Dermis blood vessel endothelial cell (primary cell): ENCODE results near the gene STARD8. TPM values are rescaled to one million over a fixed set of nuclear protein-coding genes. Genes with fewer than 3 reads are reported as not detected.

Source experiments
- DNase-seq: peaks from one replicate; pipeline ENCODE4 v3.0.0; 2010
- total RNA-seq: library from RNA; depleted of rRNA; stranded (reverse); fragments of >200 nt; gene quantifications from 2 replicates; pipeline ENCODE4 v1.2.3, GENCODE V29; 2014

Gene STARD8
- total RNA-seq, 1 donor from 2014 or later, result 21.6 TPM

- no peak for DNase-seq
These were observed 105.8 kb downstream of the STARD8 start for GRCh38 chrX:68753218-68753617.

GRCh38 chrX:68754406-68754805 is 106.9 kb downstream of the STARD8 start:
- DNase-seq, result no peak

DNA sequence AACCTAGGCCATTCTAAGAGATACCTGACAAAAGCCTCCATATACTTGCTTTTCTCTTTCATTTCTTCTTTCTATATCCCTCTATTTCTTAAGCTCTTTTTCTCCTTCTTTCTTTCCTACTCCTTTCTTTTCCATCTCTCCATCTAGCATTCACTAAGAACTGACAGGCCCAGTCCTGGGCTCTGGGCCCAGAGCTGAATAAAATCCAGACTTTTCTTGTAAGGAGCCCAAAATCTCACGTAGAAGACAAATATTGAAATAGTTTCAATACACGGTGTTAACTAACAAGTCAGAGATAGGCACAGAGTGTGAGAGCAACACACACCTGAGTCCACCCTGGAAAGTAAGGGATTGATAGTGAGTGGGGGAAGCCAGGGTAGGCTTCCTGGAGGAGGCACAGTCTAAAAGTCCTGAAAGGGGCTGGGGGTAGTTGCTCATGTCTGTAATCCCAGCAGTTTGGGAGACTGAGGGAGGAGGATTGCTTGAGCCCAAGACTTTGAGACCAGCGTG is 108.2 kb downstream of the STARD8 start:
- DNase-seq, result no peak

DNA sequence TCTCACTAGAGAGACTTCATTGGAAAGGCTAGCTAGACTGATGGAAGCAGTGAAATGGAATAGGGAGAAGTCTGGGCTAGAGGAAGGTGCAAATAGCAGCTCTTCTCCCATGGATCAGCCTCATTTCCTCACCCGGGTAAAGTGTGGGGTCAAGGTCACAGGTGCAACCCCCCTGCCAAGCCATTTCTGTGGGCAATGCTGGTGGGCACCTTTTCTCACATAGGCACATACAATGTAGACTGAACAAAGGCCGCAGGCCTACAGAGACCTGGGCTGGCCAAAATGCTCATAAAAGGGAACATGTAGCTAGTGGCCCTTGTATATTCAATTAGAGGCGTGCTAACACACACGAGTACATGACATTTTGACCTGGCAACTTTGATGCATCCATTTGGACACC is 109.9 kb downstream of the STARD8 start:
- DNase-seq, result no peak

GRCh38 chrX:68757731-68758130 is 110.3 kb downstream of the STARD8 start:
- no peak for DNase-seq

DNA sequence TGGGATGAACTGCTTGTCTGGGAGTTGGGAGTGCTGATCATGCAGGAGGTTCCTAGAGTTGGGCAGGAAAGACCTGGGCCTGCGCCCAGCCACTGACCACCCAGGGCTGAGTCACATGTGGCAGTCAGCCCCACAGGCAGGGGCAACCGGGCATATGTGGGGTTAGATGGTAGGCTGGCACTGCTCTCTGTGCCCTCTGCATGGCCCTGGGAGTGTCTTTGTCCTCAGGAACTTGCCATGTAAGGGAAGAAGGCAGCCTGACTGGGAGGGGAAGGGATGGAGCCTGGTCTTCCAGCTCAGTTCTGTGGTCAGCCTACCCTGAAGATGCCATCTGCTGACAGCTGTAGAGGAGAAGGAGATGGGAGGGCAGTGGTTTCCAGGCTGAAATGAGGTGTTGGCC is 111.2 kb downstream of the STARD8 start:
- DNase-seq, result no peak

DNA sequence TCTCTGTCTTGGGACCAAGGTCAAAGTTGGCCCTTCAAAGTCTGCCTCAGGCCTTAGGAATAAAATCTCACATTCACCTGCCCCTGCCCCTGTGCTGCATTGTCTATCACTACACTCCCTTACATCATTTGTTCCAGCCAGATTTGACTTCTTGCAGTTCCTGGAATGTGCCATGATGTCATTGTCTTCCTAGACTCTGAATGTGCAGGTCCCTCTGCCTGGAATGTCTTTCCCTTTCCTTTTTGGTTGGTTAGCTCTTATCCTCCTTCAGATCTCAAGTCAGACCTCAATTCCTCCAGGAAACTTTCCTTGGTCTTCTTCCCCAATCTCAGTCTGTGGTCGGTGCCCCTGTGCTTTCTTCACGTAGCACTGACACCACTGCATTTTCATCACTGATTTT is 113.6 kb downstream of the STARD8 start:
- DNase-seq, result no peak

- DNase-seq, result no peak
These were observed 115.3 kb downstream of the STARD8 start for GRCh38 chrX:68762766-68763165.

DNA sequence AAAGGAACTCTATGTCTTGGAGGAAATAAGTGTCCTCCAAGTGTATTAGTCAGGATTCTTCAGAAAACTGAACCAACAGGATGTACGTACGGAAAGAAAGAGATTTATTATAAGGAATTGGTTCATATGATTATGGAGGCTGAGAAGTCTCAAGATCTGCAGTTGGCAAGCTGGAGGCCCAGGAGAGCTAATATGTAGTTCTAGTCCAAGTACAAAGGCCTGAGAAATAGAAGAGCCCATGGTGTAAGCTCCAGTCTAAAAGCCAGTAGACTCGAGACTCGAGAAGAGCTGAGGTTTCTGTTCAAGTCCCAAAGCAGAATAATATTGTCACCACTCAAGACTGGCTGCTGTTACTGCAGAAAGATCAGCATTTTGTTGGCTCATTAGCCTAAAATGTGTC is 116.0 kb downstream of the STARD8 start:
- DNase-seq, result no peak

Other genes with a start within 250 kb of the STARD8 start
- 8.7 and 11.7 TPM in 2 replicates for gene OPHN1, start 214.2 kb upstream of the STARD8 start, total RNA-seq
- 21.1 and 30.1 TPM in 2 replicates for gene YIPF6, start 148.6 kb upstream of the STARD8 start, total RNA-seq
- 30.0 and 43.4 TPM in 2 replicates for gene EFNB1, start 181.4 kb downstream of the STARD8 start, total RNA-seq